Left cardiac atrium (tissue), 4 donors: ENCODE measurements around the gene LRP3. TPM values are rescaled to one million over a fixed set of nuclear protein-coding genes. Genes with fewer than 3 reads are reported as not detected.

Source experiments
- ATAC-seq, 2 donors: fragments of 200-7000 bp; cut with Tn5 transposase; one replicate each; pipeline ENCODE4 v1.9.1; 2020; ENCODE audit warnings: mild to moderate bottlenecking in 2 of 2, moderate library complexity in 2 of 2
- DNase-seq: peaks from one replicate; pipeline ENCODE4 v3.0.0-alpha.2; 2020
- intact Hi-C, 2 donors: fragments of 100-400 bp; cut with DNase I; formaldehyde crosslinking; loops; one replicate each; pipeline versions ENCODE4 v1.14.1 to v1.15.1; 2022 to 2023
- total RNA-seq, 2 donors: library from RNA; stranded (reverse); fragmentation: NEBNext Ultra II Directional; extraction: Animal tissue kit (Norgen Biotek cat#: 25700); gene quantifications; one replicate each; pipeline ENCODE4 v1.2.1, GENCODE V29; 2021
- donor health status: DM: no; HTN: yes; CAD: no.
- donor health status: DM: no; HTN: yes; CAD: no; lungs with severe emphysema.
- donor health status: DM: yes; HTN: yes; CAD: no.
- donor health status: Dilated cardiomyopathy.

The LRP3 gene
- total RNA-seq, 2 donors from 2014 or later = 16.2 to 22.1 TPM

- DNase-seq (no peak), ATAC-seq (no peak)
- intact Hi-C loops = loop anchor here in 1 of 2 donors (10.0 kb wide), 1 partner anchor 518 kb away; no protein-coding TSS in a partner anchor
These were observed 52.7 kb downstream of the LRP3 start for GRCh38 chr19:33246709-33247440.

DNA sequence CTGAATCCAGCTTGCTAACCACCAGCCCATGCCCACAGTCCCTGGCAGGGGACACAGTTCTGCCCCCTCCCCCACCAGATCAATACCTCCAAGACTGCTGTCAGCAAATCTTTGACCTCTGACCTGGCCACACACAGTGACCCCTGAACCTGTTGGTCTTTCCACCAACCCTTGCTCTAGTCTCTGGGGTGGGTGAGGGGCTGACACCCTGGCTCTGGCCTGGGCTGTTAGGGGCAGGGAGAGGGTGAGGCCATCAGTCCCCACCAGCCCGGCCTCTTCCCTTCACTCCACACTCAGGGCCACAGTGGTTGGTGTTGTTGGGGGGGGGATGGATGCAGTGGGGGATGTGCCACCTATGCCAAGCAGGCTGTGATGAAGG is 53.3 kb downstream of the LRP3 start:
- ATAC-seq (no peak), DNase-seq (no peak)
- intact Hi-C loops = loop anchor here in 1 of 2 donors (10.0 kb wide), 1 partner anchor 517 kb away; no protein-coding TSS in a partner anchor

DNA sequence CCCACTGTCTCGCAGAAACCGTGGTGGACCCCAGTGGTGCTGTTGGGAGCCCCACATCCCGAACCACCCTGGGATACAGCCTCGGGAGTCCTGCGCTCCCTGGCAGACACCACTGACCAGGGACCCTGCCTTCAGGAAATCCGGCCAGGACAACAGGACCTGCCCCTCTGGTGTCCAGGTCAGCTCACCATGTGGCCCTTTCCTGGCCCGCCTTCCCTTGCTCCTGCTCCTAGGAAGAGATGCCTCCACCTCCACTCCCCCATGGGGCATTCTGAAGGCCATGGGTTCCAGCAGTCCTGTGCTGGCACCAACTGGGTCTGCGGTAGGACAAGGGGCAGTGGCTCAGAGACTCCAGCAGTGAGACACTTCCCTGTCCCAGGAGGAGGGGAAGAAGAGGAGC is 54.0 kb downstream of the LRP3 start:
- intact Hi-C loops = loop anchor here in 1 of 2 donors (10.0 kb wide), 1 partner anchor 517 kb away; no protein-coding TSS in a partner anchor
- DNase-seq = no peak
- ATAC-seq = no peak

GRCh38 chr19:33248553-33248953 is 54.4 kb downstream of the LRP3 start:
- ATAC-seq = no peak
- intact Hi-C loops = loop anchor here in 1 of 2 donors (10.0 kb wide), 1 partner anchor 516 kb away; no protein-coding TSS in a partner anchor

DNA sequence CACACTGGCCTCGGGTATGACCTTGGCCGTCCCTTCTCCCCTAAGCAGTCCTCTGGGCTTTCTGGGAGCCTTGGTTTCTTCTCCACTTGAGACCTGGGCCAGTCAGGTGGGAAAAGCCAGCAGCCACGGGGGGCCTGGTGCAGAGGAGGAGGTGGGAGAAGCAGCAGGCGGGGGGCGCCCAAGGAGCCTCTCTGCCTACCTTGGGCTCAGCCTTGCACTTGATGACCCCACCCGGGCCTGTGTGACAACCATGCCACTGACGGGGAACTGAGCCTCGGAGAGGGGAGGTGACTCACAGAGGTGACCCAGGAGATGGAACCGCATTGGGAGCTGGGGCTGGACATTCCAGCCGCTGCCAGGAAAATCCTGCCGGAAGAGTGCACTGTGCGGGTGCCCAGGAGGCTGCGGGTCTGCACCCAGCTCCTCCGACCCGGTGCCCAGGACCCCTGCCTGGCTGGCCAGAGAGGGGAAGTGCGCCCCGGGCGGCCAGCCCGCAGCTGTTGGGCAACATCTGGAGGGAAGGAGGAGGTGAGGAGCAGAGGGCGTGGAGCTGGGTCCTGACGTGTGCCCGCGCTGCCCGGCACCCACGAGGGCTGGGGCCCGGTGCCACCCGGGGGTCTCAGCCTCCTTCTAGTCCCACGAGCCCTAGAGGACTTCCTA is 55.0 kb downstream of the LRP3 start:
- DNase-seq (no peak), ATAC-seq (peak in 1 of 2 donors; percentile 46)
- intact Hi-C loops = loop anchor here in 1 of 2 donors (10.0 kb wide), 1 partner anchor 516 kb away; no protein-coding TSS in a partner anchor

More at GRCh38 chr19:33248553-33248953, 54.4 kb downstream of the LRP3 start:
- DNase-seq = no peak

DNA sequence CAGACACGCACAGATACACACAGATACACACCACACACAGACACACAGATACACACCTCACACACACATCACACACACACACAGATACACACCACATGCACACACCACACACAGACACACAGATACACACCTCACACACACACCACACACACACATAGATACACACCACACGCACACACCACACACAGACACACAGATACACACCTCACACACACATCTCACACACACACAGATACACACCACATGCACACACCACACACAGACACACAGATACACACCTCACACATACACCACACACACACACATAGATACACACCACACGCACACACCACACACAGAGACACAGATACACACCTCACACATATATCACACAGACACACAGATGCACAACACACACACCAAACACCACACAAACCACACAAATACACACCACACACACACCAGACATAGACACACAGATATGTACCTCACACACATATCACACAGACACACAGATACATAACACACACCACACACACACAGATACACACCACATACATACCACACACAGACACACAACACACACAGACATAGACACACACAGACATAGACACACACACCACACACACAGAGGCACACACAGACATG is 55.7 kb downstream of the LRP3 start:
- ATAC-seq (no peak), DNase-seq (no peak)
- intact Hi-C loops = loop anchor here in 1 of 2 donors (10.0 kb wide), 1 partner anchor 515 kb away; no protein-coding TSS in a partner anchor

DNA sequence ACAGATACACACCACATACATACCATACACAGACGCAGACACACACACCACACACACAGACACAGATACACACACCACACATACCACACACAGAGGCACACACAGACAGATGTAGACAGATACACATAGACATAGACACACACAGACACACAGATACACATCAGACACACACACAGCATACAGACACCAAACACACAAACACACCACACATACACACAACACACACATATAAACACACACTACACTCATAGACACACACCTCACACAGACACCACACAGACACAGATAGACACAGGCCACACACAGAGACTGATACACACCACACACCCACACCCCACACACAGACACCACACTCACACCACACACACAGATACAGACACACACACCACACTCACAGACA is 56.4 kb downstream of the LRP3 start:
- intact Hi-C loops = no loop called here
- DNase-seq (no peak), ATAC-seq (no peak)

DNA sequence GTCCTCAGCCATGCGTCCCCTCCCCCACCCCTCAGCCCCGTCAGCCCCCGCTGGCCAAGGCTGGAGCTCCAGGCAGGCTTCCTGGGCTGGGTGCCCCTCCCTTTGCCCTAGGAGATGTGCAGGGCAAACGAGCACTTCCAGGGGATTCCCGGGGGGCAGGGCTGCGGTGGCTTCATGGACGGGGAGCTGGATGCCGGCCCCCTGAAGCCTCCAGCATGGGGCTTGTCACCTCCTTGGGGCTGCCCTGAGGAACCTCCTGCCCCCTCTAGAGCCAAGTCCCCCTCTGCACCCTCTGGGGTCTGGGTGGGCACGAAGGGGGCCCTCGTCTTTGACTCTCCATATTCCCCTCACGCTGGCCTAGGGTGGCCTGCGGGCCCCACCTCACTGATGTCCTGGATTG is 56.9 kb downstream of the LRP3 start:
- intact Hi-C loops = no loop called here
- ATAC-seq (no peak), DNase-seq (no peak)

- intact Hi-C loops = no loop called here
- no peak for ATAC-seq
- DNase-seq = no peak
These were observed 57.5 kb downstream of the LRP3 start for GRCh38 chr19:33251526-33252090.

DNA sequence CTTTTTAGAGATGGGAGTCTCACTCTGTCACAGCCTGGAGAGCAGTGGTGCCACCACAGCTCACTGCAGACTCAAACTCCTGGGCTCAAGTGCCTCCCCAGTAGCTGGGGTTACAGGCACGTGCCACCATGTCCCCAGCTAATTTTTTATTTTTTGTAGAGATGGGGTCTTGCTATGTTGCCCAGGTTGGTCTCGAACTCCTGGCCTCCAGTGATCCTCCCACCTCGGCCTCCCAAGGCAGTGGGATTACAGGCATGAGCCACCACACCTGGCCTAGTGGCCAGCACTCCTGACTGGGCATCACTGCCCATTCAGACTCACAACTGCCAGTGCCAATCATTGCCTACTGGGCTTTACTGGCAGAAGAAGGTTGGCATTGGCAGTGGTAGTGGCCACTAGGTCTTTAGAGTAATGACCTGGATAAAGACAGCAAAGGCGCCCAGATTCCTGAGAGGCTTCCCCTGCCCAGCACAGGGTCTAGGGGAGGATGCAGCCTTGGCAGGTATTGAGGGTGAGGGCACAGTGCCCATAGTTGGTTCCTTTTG is 58.4 kb downstream of the LRP3 start:
- ATAC-seq = no peak

GRCh38 chr19:33252971-33253370 is 58.8 kb downstream of the LRP3 start:
- peak in 1 of 2 donors; percentile 19 for ATAC-seq
- intact Hi-C loops = no loop called here
- no peak for DNase-seq

More for the DNA sequence above, 58.4 kb downstream of the LRP3 start:
- intact Hi-C loops = no loop called here
- no peak for DNase-seq

GRCh38 chr19:33254245-33254824 is 60.2 kb downstream of the LRP3 start:
- ATAC-seq = peak in 1 of 2 donors; percentile 61
- DNase-seq = no peak
- intact Hi-C loops = no loop called here

- ATAC-seq (no peak), DNase-seq (no peak)
- intact Hi-C loops = no loop called here
These were observed 61.7 kb downstream of the LRP3 start for GRCh38 chr19:33255781-33256180.

GRCh38 chr19:33256261-33256660 is 62.1 kb downstream of the LRP3 start:
- intact Hi-C loops = no loop called here
- ATAC-seq (no peak), DNase-seq (no peak)

- DNase-seq (no peak), ATAC-seq (no peak)
- intact Hi-C loops = no loop called here
These were observed 63.7 kb downstream of the LRP3 start for GRCh38 chr19:33257828-33258227.
